Left colon (tissue), 2 donors: ENCODE results near the gene TMEM123. TPM values are rescaled to one million over a fixed set of nuclear protein-coding genes. Genes with fewer than 3 reads are reported as not detected.

ENCODE experiments used
- ATAC-seq: fragments of 200-7000 bp; cut with Tn5 transposase; one replicate; pipeline ENCODE4 v1.9.1; 2020; ENCODE audit warnings: mild to moderate bottlenecking, moderate library complexity
- DNase-seq, 2 donors: peaks; one replicate each; pipeline ENCODE4 v3.0.0-alpha.2; 2020
- intact Hi-C, 2 donors: fragments of 100-400 bp; cut with DNase I in 1 of 2; cut with micrococcal nuclease in 1 of 2; formaldehyde crosslinking; loops; one replicate each; pipeline versions ENCODE4 v1.11.2 to v1.14.0; 2022; cut with DNase I, micrococcal nuclease
- long read RNA-seq: library from polyadenylated mRNA; unstranded; transcript quantifications from one replicate; pipeline ENCODE4 v2.0.0, GENCODE V29; 2021
- total RNA-seq, 2 donors: library from RNA; stranded (reverse); fragmentation: NEBNext Ultra II Directional; extraction: Animal tissue kit (Norgen Biotek cat#: 25700); gene quantifications; one replicate each; pipeline ENCODE4 v1.2.1, GENCODE V29; 2021
- donor health status: DM: no; HTN: no; CAD: no.
- donor health status: DM: yes; HTN: yes; CAD: no.

Gene TMEM123
- total RNA-seq, result 100 to 1,000 TPM; 105 to 114 TPM
- long read RNA-seq, transcript TMEM123-202 (5 exons, 3,579 nt), result major isoform, 129 of 153 reads
- long read RNA-seq, partial matches to known transcripts, result 4 of 153 reads
- long read RNA-seq, other reads (novel, unspliced or antisense), result 19 of 153 reads

GRCh38 chr11:102452461-102453301, at the start of gene TMEM123:
TSS of gene TMEM123 (minus strand) at chr11:102452765. CDS start at chr11:102452623, 142 bp downstream.
- ATAC-seq, result peak; percentile 67
- intact Hi-C loops, result no loop called here
- peak; percentile 79 to 89 for DNase-seq

GRCh38 chr11:102500829-102501228, 48.3 kb upstream of the TMEM123 start:
- intact Hi-C loops, result loop anchor here in 1 of 2 donors (10.0 kb wide), 1 partner anchor 104 kb away; no protein-coding TSS in a partner anchor
- no peak for ATAC-seq
- no peak for DNase-seq

- intact Hi-C loops, result loop anchor here in 1 of 2 donors (5.0 to 10.0 kb wide), 3 partner anchors 105 to 158 kb away; no protein-coding TSS in a partner anchor
- ATAC-seq, result no peak
Observed at GRCh38 chr11:102499931-102500330, 47.4 kb upstream of the TMEM123 start.

GRCh38 chr11:102499151-102499550, 46.6 kb upstream of the TMEM123 start:
- intact Hi-C loops, result loop anchor here in 1 of 2 donors (5.0 to 10.0 kb wide), 2 partner anchors 104 to 157 kb away; no protein-coding TSS in a partner anchor
- DNase-seq (no peak), ATAC-seq (no peak)

More at GRCh38 chr11:102499931-102500330, 47.4 kb upstream of the TMEM123 start:
- no peak for DNase-seq

GRCh38 chr11:102497061-102497460, 44.5 kb upstream of the TMEM123 start:
- ATAC-seq (no peak), DNase-seq (no peak)
- intact Hi-C loops, result loop anchor here in 1 of 2 donors (5.0 to 10.0 kb wide), 2 partner anchors 102 to 155 kb away; no protein-coding TSS in a partner anchor

GRCh38 chr11:102495161-102496042, 42.8 kb upstream of the TMEM123 start:
- ATAC-seq, result peak; percentile 86
- no peak for DNase-seq
- intact Hi-C loops, result loop anchor here in 1 of 2 donors (5.0 to 10.0 kb wide), 2 partner anchors 101 to 153 kb away; no protein-coding TSS in a partner anchor

GRCh38 chr11:102494216-102494615, 41.7 kb upstream of the TMEM123 start:
- intact Hi-C loops, result loop anchor here in 1 of 2 donors (10.0 kb wide), 1 partner anchor 99 kb away; no protein-coding TSS in a partner anchor
- ATAC-seq (peak; percentile 86), DNase-seq (peak; percentile 35 to 54)

GRCh38 chr11:102493524-102493923, 41.0 kb upstream of the TMEM123 start:
- ATAC-seq, result no peak
- no peak for DNase-seq
- intact Hi-C loops, result loop anchor here in 1 of 2 donors (10.0 kb wide), 1 partner anchor 99 kb away; no protein-coding TSS in a partner anchor

- DNase-seq (no peak), ATAC-seq (no peak)
- intact Hi-C loops, result loop anchor here in 1 of 2 donors (10.0 kb wide), 1 partner anchor 97 kb away; no protein-coding TSS in a partner anchor
Observed at GRCh38 chr11:102491969-102492368, 39.4 kb upstream of the TMEM123 start.

- DNase-seq, result no peak
- no peak for ATAC-seq
- intact Hi-C loops, result loop anchor here in 1 of 2 donors (10.0 kb wide), 1 partner anchor 95 kb away; no protein-coding TSS in a partner anchor
Observed at GRCh38 chr11:102489186-102490145, 36.9 kb upstream of the TMEM123 start.

GRCh38 chr11:102488208-102488607, 35.6 kb upstream of the TMEM123 start:
- DNase-seq (no peak), ATAC-seq (no peak)
- intact Hi-C loops, result no loop called here

GRCh38 chr11:102487214-102487613, 34.6 kb upstream of the TMEM123 start:
- DNase-seq (no peak), ATAC-seq (no peak)
- intact Hi-C loops, result no loop called here

GRCh38 chr11:102486584-102486983, 34.0 kb upstream of the TMEM123 start:
- intact Hi-C loops, result no loop called here
- ATAC-seq (peak; percentile 52), DNase-seq (no peak)

GRCh38 chr11:102485095-102485722, 32.6 kb upstream of the TMEM123 start:
- ATAC-seq (no peak), DNase-seq (no peak)
- intact Hi-C loops, result no loop called here

- no peak for ATAC-seq
- intact Hi-C loops, result no loop called here
- no peak for DNase-seq
Observed at GRCh38 chr11:102482433-102482832, 29.9 kb upstream of the TMEM123 start.

- ATAC-seq, result no peak
- DNase-seq, result no peak
- intact Hi-C loops, result no loop called here
Observed at GRCh38 chr11:102479733-102480132, 27.2 kb upstream of the TMEM123 start.

- intact Hi-C loops, result no loop called here
- DNase-seq (no peak), ATAC-seq (peak; percentile 35)
Observed at GRCh38 chr11:102478673-102479299, 26.2 kb upstream of the TMEM123 start.
